G401 (cell line): Measurements from ENCODE around the gene FKBP6. TPM values are rescaled to one million over a fixed set of nuclear protein-coding genes. Genes with fewer than 3 reads are reported as not detected.
"Not testable (repeated sequence)": the region's sequence is repeated elsewhere in the genome, so short reads cannot be mapped to it uniquely, and the experiment has no call there.

Experiments
- DNase-seq: peaks from one replicate; pipeline ENCODE4 v3.0.0-alpha.2; 2015; ENCODE audit warnings: low spot score
- in situ Hi-C: cut with HindIII; loops from 2 replicates; pipeline ENCODE4 v1.10.0; 2016; ENCODE audit warnings: low sequenced_read_pairs, mixed read lengths
- total RNA-seq: library from RNA; depleted of rRNA; stranded (reverse); fragments of >200 nt; shearing (Covaris generic); gene quantifications from 2 replicates; pipeline ENCODE4 v1.2.3, GENCODE V29; 2014; rRNA removed

FKBP6 gene, protein sequence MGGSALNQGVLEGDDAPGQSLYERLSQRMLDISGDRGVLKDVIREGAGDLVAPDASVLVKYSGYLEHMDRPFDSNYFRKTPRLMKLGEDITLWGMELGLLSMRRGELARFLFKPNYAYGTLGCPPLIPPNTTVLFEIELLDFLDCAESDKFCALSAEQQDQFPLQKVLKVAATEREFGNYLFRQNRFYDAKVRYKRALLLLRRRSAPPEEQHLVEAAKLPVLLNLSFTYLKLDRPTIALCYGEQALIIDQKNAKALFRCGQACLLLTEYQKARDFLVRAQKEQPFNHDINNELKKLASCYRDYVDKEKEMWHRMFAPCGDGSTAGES
- total RNA-seq: not detected in 2 replicates

DNA sequence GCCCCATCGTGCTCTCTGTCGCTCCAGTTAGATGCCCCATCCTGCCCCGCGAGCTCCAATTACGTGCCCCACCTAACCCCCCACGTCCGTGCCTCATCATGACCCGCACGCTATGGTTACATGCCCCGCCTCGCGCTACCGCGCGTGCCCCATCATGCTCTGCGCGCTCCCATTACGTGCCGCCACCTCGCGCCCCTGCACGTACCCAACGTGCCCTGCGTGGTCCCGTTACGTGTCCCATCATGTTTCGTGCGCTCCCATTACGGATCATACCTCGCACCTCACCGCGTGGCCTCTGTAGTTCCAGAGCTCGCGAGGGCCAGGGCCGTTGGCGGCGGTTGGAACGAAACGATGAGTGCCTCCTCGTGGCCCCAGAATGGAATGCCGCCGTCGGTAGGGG, at the start of gene FKBP6, which contains the start of gene TRIM50:
Gene FKBP6 (plus strand): TSS at position 240 of the 400 bp plus-strand sequence. CDS start 268 bp downstream, outside the sequence.
Gene TRIM50 (minus strand): TSS at position 161 of the 400 bp plus-strand sequence. CDS start 3,295 bp downstream, outside the sequence.
- in situ Hi-C loops, DNase-seq: not testable (repeated sequence)

DNA sequence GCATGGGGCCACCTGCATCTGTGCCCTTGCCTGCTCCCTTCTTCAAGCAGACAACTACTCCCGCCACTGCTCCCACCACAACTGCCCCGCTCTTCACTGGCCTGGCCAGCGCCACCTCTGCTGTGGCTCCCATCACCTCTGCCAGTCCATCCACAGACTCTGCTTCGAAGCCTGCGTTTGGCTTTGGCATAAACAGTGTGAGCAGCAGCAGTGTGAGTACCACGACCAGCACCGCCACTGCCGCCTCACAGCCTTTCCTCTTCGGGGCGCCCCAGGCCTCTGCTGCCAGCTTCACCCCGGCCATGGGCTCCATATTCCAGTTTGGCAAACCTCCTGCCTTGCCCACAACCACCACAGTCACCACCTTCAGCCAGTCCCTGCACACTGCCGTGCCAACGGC, 30.7 kb upstream of the FKBP6 start:
- DNase-seq, in situ Hi-C loops: not testable (repeated sequence)

DNA sequence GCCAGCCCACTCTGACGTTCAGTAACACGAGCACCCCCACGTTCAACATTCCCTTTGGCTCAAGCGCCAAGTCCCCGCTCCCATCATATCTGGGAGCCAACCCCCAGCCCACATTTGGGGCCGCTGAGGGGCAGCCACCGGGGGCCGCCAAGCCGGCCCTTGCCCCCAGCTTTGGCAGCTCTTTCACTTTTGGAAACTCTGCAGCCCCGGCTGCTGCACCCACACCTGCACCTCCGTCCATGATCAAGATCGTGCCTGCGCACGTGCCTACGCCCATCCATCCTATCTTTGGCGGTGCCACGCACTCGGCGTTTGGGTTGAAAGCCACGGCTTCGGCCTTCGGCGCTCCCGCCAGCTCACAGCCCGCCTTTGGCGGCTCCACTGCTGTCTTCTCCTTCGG, 30.3 kb upstream of the FKBP6 start:
- DNase-seq, in situ Hi-C loops: not testable (repeated sequence)

DNA sequence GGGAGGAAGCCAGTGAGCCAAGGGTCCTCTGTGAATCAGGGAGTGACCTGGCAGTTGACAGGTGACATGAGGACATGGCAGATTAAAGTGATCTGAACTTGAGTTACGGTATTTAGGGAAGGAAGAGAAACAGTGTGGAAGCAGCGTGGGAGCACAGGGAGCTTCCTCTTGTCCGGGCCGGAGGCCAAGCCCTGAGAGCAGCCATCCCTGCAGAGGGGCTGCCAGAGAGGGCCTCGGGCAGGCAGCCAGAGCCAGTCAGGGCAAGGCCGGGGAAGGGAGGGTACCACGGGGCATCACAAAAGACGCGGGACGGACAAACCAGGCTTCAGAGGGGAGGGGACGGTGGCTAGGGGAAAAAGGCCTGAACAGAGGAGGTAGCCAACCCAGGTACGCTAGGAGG, 28.1 kb upstream of the FKBP6 start:
- in situ Hi-C loops, DNase-seq: not testable (repeated sequence)

DNA sequence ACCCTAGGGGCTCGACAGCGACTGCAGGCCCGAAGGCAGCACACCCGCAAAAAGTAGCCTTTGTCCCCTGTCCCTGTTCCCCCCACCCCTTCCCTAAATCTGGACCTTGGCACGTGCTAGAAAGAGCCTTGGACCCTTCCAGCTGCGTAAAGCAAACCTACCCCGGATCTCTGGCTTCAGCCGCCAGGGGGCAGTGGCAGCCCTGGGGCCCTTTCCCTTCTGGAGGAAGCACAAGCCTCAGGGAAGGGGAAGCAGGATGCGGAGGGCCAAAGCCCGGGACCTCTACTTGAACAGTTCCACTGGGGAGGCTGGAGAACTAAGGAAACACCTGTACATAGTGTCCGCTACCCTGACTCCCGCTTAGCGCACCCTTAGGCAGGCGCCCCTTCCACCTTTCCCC, 26.9 kb upstream of the FKBP6 start:
- in situ Hi-C loops, DNase-seq: not testable (repeated sequence)

DNA sequence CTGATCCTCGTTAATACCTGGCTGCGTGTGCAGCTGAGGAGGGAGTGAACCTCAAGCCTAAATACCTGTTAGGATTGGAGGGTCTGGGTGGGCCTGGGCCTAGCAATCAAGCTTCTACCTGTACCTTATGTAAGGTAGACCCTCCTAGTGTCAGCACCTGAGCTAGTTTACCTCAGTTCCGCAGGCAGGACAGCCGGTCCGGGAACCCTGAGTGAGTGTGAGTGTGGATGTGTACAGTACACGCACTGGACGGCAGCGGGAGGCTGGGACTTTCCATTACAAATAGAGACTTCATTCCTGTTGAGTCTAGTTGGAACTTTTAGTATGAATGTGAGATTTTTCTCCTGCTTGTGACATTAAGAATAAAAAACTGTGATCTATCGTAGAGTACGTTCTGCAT, 25.1 kb upstream of the FKBP6 start:
- in situ Hi-C loops, DNase-seq: not testable (repeated sequence)

DNA sequence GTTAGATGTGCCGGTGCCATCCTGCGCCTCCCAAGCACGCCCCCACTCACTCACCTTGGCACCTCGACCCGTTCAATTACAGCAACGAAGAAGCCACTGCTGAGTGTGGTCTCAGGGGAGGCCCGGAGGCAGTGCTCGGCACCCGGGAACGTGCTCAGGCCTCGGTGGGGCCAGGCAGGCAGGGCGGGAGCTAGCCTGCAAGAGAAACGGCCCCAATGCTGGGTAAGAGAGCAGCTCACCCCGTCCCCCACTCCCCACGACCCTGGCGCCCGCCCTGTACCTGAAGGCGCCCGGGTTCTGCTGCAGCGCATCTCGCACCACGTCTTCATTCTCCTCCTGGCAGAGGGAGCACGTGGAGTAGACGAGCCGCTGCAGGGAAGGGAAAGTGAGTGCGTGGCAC, 24.4 kb upstream of the FKBP6 start:
- in situ Hi-C loops: no loop called here

DNA sequence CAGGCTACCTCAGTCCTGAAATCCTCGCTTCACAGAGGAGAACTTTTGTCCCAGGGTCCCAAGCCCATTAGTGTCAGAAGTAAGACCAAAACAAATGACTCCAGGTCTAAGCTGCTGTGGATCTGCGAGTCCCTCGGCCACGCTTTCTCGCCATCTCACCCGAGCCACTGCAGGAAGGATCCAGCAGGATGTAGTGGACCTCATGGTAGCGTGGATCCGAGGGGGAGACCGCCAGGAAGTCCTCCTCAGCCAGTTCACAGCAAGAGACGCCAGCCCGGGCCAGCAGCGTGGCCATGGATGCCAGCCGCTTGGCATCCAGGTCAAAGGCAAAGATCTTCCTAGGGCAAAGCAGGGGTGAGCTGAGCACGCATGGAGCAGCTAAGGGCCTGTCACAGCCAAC, 23.9 kb upstream of the FKBP6 start:
- in situ Hi-C loops: no loop called here
- DNase-seq: no peak

More for the DNA sequence above, 24.4 kb upstream of the FKBP6 start:
- DNase-seq: no peak

DNA sequence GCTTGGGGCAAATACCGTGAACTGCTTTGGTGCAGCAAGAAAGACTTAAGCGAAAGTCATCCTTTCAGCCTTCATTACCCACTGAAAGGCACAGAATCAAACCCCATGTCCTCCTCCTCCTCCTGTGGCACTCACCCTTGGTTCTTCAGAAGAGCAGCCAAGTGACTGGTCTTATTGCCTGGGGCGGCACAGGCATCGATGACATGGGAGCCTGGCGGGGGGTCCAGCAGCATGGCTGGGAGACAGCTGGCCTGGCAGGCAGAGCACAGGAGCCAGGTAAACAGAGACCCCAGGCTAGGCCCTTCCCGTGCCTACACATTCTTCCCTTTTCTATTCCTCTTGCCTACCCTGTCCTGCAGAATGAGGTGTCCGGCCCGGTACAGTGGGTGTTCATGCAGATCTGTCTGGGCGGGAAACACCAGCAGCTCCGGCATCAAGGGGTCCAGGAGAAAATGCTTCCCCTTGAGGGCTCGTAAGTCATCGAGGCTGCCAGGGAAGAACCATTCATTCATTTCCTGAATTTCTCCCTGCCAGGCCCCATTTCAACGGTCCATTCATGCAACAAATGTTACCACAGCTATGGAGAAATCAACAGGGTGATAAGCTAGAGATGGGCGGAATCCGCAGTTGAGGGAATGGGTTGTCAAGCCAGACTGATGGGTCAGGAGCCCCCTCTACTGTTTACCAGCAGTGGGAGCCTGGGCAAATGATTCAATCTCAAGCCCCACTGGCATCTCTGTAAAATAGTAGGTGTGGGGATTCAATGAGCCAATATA, 23.2 kb upstream of the FKBP6 start:
- in situ Hi-C loops, DNase-seq: not testable (repeated sequence)

DNA sequence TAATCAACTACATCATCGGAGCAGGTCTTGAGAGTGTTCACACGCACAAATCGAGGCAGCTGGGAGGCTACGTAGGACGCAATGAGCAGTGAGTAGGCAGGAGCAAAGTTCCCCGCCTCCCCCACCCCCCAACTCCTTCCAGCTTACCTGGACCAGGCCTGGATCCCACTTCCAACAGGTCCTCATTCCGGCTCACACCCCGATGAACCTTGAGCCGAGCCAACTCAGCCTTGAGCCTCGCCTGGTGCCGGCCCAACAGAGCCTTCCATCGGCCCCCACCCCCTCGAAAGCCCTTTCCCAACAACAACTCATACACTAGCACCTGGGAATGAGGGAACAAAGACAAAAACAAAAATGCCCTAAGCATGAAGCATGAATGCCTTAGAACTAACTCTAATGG, 20.5 kb upstream of the FKBP6 start:
- in situ Hi-C loops: no loop called here
- no peak for DNase-seq

DNA sequence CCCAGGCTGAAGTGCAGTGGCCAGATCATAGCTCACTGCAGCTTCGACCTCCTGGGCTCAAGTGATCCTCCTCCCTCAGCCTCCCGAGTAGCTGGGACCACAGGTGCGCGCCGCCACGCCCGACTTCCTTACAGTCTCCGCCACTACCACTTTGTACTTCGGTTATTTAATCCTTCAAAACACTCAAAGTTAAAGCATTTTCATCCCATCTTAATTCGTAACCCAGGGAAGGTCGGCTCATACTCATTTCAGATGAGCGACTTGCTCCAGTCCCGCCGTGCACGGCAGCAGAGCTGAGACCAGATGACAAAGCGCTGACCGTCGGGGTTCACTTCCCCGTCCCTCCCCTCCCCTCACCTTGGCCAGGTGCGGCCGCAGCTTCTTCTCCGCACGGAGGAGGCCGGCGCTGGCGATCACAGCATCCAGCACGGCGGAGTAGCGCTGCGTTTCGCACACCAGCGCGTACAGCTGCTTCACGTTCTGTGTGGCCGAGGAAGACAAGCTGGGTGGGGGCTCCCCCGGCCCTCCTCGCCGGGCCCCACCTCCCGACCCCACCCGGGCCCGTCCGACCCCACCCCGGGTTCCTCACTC, 19.8 kb upstream of the FKBP6 start:
- DNase-seq: no peak
- in situ Hi-C loops: no loop called here

DNA sequence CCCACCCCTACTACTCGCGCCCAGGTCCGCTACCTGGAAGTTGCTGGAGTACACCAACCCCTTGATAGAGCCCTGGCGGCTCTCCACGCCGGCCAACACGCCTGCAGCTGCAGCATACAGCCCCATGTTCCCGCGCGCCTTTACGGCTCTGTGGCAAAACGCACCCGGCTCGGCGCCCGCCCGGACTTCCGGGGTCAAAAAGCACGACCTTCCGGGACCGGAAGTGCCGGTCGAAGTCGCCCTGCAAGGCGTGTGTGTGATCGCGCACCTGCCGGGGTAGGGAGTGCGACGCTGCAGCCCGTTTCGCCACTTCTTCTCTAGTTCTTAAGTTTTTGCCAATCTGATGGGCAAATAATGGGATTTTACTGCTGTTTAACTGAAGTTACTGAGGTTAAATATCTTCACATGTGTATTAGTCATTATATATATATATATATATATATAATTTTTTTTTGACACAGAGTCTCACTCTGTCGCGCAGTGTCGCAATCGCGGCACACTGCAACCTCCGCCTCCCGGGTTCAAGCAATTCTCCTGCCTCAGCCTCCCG, 19.2 kb upstream of the FKBP6 start, which contains the start of gene NSUN5:
Gene NSUN5 (minus strand): TSS at position 162 of the 550 bp plus-strand sequence. CDS start 36 bp downstream, at position 126.
- DNase-seq: peak; percentile 69
- in situ Hi-C loops: no loop called here

DNA sequence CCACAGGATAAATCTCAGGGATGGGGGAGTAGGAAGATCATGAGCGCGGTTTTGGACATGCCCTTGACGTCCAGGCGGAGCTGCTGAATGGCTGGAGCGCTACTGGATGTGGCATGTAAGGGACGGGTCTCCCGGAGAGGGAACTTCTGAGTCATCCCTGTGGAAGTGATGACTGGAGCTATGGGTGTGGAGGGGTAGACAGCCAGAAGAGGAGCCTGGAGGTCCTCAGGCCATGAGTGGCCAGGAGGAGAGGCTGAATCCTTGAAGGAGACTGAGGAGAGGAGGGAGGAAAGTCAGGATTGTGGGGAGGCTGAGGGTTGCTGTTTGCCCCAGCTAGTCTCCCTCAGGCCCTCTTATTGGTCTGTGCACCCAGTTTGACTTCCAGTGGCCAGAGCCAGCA, 16.5 kb upstream of the FKBP6 start:
- in situ Hi-C loops, DNase-seq: not testable (repeated sequence)

DNA sequence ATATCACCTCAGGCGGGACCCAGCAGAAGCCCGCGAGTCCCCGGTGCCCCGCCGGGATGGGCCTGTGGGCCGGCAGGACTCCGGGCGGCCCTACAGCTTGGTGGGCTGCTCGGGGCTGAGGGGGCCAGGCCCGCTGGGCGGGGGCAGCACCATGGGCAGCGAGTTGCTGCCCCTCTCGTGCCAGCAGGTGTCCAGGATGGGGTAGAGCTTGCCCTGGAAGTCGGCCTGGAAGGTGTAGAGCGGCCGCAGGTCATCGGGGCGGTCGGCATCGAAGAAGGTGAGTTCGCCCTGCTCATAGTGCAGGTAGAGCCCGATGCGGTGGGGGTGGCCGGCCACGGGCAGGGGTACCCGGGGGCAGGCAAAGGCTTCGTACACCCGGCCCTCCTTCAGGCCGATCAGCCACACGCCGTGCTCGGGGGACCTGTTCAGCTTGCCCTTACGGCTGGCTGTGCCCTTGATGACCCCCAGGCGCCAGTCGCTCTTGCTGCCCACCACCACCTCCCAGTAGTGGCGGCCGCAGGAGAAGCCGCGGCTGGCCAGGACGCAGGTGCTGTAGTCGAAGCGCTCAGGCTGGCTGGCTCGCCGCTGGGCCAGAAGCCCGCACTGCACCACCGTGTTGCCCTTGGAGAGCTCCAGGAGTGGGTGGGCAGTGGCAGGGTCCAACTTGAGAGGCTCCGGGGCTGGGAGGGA, 15.0 kb upstream of the FKBP6 start:
- DNase-seq: no peak
- in situ Hi-C loops: no loop called here

DNA sequence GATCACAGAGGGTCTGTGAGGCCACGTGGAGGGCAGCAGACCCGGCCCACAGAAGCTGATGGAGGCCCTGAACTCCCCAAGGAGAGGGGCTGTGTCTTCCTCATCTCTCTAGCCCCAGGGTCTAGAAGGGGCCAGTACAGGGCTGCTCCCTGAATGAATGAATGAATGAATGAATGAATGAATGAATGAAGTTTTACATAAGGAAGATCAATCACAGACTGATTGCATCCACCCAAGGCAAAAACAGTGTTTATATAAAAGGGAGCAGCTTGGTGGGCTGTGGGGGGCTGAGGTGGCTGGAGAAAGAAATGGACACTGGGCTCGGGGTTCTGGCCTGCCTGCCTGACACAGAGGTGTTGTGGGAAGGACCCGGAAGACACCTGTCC, 14.4 kb upstream of the FKBP6 start:
- in situ Hi-C loops: no loop called here

DNA sequence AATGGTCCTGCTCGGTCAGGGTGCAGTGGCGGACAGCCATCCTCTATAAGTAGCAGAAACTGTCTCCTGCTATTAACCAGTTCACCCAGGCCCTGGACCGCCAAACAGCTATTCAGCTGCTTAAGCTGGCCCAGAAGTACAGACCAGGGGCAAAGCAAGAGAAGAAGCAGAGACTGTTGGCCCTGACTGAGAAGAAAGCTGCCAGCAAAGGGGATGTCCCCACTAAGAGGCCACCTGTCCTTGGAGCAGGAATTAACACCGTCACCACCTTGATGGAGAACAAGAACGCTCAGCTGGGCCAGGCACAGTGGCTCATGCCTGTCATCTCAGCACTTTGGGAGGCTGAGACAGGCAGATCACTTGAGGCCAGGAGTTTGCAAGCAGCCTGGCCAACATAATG, 13.7 kb upstream of the FKBP6 start:
- in situ Hi-C loops: no loop called here
- peak; percentile 76 for DNase-seq

More for the DNA sequence above, 14.4 kb upstream of the FKBP6 start:
- no peak for DNase-seq

DNA sequence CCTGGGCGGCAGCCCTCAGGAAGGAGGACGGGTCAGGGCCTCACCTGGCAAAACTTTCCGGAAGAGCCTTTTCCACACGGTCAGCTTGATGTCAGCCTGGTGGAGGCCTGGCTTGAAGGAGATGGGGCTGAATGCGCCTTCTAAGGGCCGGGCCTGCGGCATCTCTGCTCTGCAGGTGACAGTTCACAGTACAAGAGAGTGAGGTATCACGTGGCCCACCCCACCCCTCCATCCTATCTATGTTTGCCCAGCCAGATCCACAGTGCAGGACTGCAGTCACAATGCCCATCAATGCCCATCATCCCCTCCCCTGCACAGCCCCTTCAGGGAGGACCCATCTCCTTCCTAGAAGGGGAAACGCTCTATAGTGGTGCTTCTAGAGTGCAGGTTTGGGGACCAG, 11.4 kb upstream of the FKBP6 start:
- in situ Hi-C loops: no loop called here
- DNase-seq: no peak

DNA sequence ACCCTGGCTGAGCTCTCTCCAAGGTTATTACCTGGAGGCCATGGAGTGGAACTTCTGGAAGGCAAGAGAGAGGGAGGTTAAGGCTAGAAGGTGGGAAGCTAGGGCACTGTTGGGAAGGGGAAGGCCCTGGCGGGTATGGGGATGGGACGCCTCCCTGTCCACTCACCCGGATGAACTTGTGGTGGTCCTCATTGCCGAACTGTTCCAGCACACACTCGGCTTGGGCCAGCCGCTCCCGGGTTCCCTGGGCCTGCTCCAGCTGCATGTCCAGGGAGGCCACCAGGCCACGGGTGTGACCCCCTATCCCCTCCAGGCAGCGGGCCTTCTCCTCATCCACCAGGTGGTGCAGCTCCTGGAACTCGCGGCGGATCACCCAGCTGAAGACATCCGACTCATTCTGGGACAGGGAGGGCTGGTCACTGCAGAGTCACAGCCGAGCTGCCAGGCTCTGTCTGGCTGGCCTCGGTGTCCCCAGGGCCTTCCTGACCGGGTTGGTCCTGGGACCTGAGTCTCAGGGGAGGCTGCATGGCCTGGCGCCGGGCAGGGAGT, 9.2 kb upstream of the FKBP6 start:
- in situ Hi-C loops, DNase-seq: not testable (repeated sequence)

DNA sequence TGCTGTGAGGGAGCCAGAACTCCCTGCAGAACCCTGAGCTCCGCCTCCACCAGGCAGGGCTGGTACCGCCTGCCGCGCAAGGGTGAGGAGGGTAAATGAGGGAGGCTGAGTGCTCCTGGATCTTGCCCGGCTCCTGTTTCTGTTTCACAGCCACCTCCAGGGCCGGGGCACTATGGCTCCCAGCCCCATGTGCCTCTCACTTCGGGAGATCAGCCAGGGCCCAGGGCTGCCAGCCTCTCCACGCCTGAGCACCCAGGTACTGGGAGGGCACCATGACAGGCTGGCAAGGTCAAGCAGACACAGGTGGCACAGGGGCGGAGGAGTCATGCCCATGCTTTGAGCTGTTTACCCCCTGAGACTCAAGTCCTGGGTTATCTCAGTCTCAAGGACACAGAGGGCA, 8.4 kb upstream of the FKBP6 start:
- in situ Hi-C loops, DNase-seq: not testable (repeated sequence)
